ENCODE results near the gene DNAJC8.

DNA sequence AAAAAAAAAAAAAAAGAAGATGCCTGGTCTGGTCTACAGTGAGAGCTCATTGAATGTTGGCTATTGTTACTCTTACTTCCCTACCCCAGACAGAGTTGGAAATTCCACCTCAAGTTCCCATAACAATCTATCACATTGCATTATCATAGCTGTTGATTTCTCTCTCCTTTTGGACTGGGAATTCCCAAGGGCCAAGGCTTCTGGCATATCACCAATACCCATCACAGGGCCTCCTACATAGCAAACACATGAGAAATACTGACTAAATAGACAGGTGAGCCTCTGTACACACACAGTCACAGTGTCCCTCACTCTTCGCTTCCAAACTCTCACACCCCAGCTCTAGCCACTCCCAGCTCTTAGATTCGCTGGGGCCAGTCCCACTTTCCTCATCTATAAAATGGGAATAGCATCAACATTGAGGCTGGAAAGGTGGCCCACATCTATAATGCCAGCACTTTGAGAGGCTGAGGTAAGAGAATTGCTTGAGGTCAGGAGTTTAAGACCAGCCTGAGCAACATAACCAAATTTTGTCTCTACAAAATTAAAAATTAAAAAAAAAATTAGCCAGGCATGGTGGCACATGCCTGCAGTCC, 62.7 kb downstream of the DNAJC8 start:
- no peak for TF ChIP-seq POLR2AphosphoS5 (IDR thresholded peaks at IDR 0.05; ENCODE audit: low read depth, low read length)
- TF ChIP-seq, protein P1, sequence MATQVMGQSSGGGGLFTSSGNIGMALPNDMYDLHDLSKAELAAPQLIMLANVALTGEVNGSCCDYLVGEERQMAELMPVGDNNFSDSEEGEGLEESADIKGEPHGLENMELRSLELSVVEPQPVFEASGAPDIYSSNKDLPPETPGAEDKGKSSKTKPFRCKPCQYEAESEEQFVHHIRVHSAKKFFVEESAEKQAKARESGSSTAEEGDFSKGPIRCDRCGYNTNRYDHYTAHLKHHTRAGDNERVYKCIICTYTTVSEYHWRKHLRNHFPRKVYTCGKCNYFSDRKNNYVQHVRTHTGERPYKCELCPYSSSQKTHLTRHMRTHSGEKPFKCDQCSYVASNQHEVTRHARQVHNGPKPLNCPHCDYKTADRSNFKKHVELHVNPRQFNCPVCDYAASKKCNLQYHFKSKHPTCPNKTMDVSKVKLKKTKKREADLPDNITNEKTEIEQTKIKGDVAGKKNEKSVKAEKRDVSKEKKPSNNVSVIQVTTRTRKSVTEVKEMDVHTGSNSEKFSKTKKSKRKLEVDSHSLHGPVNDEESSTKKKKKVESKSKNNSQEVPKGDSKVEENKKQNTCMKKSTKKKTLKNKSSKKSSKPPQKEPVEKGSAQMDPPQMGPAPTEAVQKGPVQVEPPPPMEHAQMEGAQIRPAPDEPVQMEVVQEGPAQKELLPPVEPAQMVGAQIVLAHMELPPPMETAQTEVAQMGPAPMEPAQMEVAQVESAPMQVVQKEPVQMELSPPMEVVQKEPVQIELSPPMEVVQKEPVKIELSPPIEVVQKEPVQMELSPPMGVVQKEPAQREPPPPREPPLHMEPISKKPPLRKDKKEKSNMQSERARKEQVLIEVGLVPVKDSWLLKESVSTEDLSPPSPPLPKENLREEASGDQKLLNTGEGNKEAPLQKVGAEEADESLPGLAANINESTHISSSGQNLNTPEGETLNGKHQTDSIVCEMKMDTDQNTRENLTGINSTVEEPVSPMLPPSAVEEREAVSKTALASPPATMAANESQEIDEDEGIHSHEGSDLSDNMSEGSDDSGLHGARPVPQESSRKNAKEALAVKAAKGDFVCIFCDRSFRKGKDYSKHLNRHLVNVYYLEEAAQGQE (IDR thresholded peaks at IDR 0.05; ENCODE audit: insufficient read depth in 1 of 2, low read depth in 2 of 2, low read length in 2 of 2): no peak
- TF ChIP-seq TAF1 (IDR thresholded peaks at IDR 0.05; ENCODE audit: borderline replicate concordance, insufficient read depth, low read length): no peak

Data from PFSK-1 (cell line).